Type B pancreatic cell (in vitro differentiated cells): ENCODE data around the gene TNK2. TPM values are rescaled to one million over a fixed set of nuclear protein-coding genes. Genes with fewer than 3 reads are reported as not detected.
"Not testable (repeated sequence)": the region's sequence is repeated elsewhere in the genome, so short reads cannot be mapped to it uniquely, and the experiment has no call there.

Experiments used
- DNase-seq: peaks from one replicate; pipeline ENCODE4 v3.0.0; 2021; ENCODE audit warnings: mixed read lengths; ENCODE audit not compliant: unreplicated experiment; ENCODE audit errors: extremely low spot score
- H3K27ac Mint-ChIP-seq: 2 replicates; pipeline ENCODE4 v1.8.0; 2021; ENCODE audit warnings: mild to moderate bottlenecking, mixed read lengths
- H3K27me3 Mint-ChIP-seq: 2 replicates; pipeline ENCODE4 v1.8.0; 2021; ENCODE audit warnings: mixed read lengths
- H3K36me3 Mint-ChIP-seq: 2 replicates; pipeline ENCODE4 v1.8.0; 2021; ENCODE audit warnings: mixed read lengths
- H3K4me1 Mint-ChIP-seq: one replicate; pipeline ENCODE4 v1.8.0; 2021; ENCODE audit warnings: mixed read lengths; ENCODE audit not compliant: unreplicated experiment
- H3K4me3 Mint-ChIP-seq: 2 replicates; pipeline ENCODE4 v1.8.0; 2021; ENCODE audit warnings: mild to moderate bottlenecking, mixed read lengths
- H3K9me3 Mint-ChIP-seq: 2 replicates; pipeline ENCODE4 v1.8.0; 2021; ENCODE audit warnings: mixed read lengths
- CTCF ChIP-seq: fragments of 200-600 bp; sonication (generic); conservative IDR thresholded peaks from 2 replicates; pipeline ENCODE4 v1.5.0; 2021; ENCODE audit warnings: antibody characterized with exemption, mild to moderate bottlenecking
- total RNA-seq: library from RNA; stranded (reverse); gene quantifications from 2 replicates; pipeline ENCODE4 v1.2.1, GENCODE V29; 2021; ENCODE audit warnings: low replicate concordance

TNK2 gene
- total RNA-seq, 1 donor from 2014 or later, result 42.5 TPM

GRCh38 chr3:195940806-195941205 lies 32.5 kb upstream of the TNK2 start:
- DNase-seq, H3K9me3 Mint-ChIP-seq, H3K4me3 Mint-ChIP-seq, H3K27ac Mint-ChIP-seq, H3K4me1 Mint-ChIP-seq, H3K27me3 Mint-ChIP-seq: not testable (repeated sequence)
- peaks cover 34% of the 10 kb centered on the region for H3K36me3 Mint-ChIP-seq

GRCh38 chr3:195939526-195940470 lies 31.4 kb upstream of the TNK2 start:
- peaks cover 27% of the 10 kb centered on the region for H3K36me3 Mint-ChIP-seq
- H3K4me3 Mint-ChIP-seq, H3K9me3 Mint-ChIP-seq, H3K27me3 Mint-ChIP-seq, DNase-seq, H3K27ac Mint-ChIP-seq, H3K4me1 Mint-ChIP-seq: not testable (repeated sequence)

- H3K4me1 Mint-ChIP-seq, H3K9me3 Mint-ChIP-seq, H3K36me3 Mint-ChIP-seq, DNase-seq, H3K27me3 Mint-ChIP-seq, H3K4me3 Mint-ChIP-seq: not testable (repeated sequence)
- peak overlapping the region; percentile 48 for H3K27ac Mint-ChIP-seq
These were observed 24.7 kb upstream of the TNK2 start for GRCh38 chr3:195933044-195933430.

- no peak for DNase-seq
- Mint-ChIP-seq H3K4me1 (peaks cover 4% of the 10 kb centered on the region), H3K36me3 (no peaks in the 10 kb centered on the region), H3K9me3 (no peaks in the 10 kb centered on the region), H3K4me3 (no peak overlapping the region), H3K27ac (peak overlapping the region; percentile 48), H3K27me3 (no peaks in the 10 kb centered on the region)
- TF ChIP-seq CTCF, result no peak
These were observed 24.2 kb upstream of the TNK2 start for GRCh38 chr3:195932418-195933043.

GRCh38 chr3:195931582-195932273 lies 23.4 kb upstream of the TNK2 start:
- no peak for TF ChIP-seq CTCF
- no peaks in the 10 kb centered on the region for H3K36me3 Mint-ChIP-seq
- no peaks in the 10 kb centered on the region for H3K9me3 Mint-ChIP-seq
- H3K27ac Mint-ChIP-seq, result no peak overlapping the region
- H3K4me1 Mint-ChIP-seq, result peaks cover 4% of the 10 kb centered on the region
- no peaks in the 10 kb centered on the region for H3K27me3 Mint-ChIP-seq
- no peak overlapping the region for H3K4me3 Mint-ChIP-seq
- no peak for DNase-seq

- H3K27ac Mint-ChIP-seq, result no peak overlapping the region
- TF ChIP-seq CTCF, result no peak
These were observed 21.1 kb upstream of the TNK2 start for GRCh38 chr3:195929452-195929851.

More at GRCh38 chr3:195929452-195929851, 21.1 kb upstream of the TNK2 start:
- no peaks in the 10 kb centered on the region for H3K36me3 Mint-ChIP-seq
- H3K27me3 Mint-ChIP-seq, result no peaks in the 10 kb centered on the region
- H3K4me1 Mint-ChIP-seq, result peaks cover 4% of the 10 kb centered on the region
- no peak for DNase-seq
- no peaks in the 10 kb centered on the region for H3K9me3 Mint-ChIP-seq
- no peak overlapping the region for H3K4me3 Mint-ChIP-seq
